H9 (cell line): ENCODE results near the gene TUBD1. TPM values are rescaled to one million over a fixed set of nuclear protein-coding genes. Genes with fewer than 3 reads are reported as not detected.

Source experiments
- DNase-seq: peaks from one replicate; pipeline ENCODE4 v3.0.0-alpha.2; 2017
- H2AFZ ChIP-seq: one replicate; pipeline ENCODE4 v1.6.1; 2013; ENCODE audit warnings: mild to moderate bottlenecking, low read length, control low read depth, moderate library complexity
- H2AK5ac ChIP-seq: 2 replicates; pipeline ENCODE4 v1.6.1; 2013; ENCODE audit warnings: low read length, control low read depth, mixed read lengths; ENCODE audit not compliant: insufficient read length
- H2BK120ac ChIP-seq: one replicate; pipeline ENCODE4 v1.6.1; 2013; ENCODE audit warnings: low read depth, mild to moderate bottlenecking, low read length, control low read depth, inconsistent platforms; ENCODE audit not compliant: poor library complexity, severe bottlenecking
- H2BK12ac ChIP-seq: 2 replicates; pipeline ENCODE4 v1.6.1; 2013; ENCODE audit warnings: low read length, control low read depth, mixed read lengths, low read depth; ENCODE audit not compliant: insufficient read length
- H2BK15ac ChIP-seq: 2 replicates; pipeline ENCODE4 v1.6.1; 2013; ENCODE audit warnings: low read depth, low read length, control low read depth
- H2BK20ac ChIP-seq: one replicate; pipeline ENCODE4 v1.6.1; 2013; ENCODE audit warnings: low read depth, mild to moderate bottlenecking, low read length, control low read depth, inconsistent platforms; ENCODE audit not compliant: poor library complexity, severe bottlenecking
- H2BK5ac ChIP-seq: 2 replicates; pipeline ENCODE4 v1.6.1; 2013; ENCODE audit warnings: low read length, control low read depth, mixed read lengths; ENCODE audit not compliant: insufficient read length
- H3K14ac ChIP-seq: 2 replicates; pipeline ENCODE4 v1.6.1; 2013; ENCODE audit warnings: low read length, control low read depth; ENCODE audit not compliant: insufficient read depth
- H3K18ac ChIP-seq: 2 replicates; pipeline ENCODE4 v1.6.1; 2013; ENCODE audit warnings: low read depth, mild to moderate bottlenecking, mixed read lengths, low read length, control low read depth; ENCODE audit not compliant: insufficient read length
- H3K23ac ChIP-seq: 2 replicates; pipeline ENCODE4 v1.6.1; 2013; ENCODE audit warnings: low read length, control low read depth, mixed read lengths, low read depth; ENCODE audit not compliant: insufficient read length
- H3K23me2 ChIP-seq: 2 replicates; pipeline ENCODE4 v1.6.1; 2013; ENCODE audit warnings: low read depth, mild to moderate bottlenecking, mixed read lengths, low read length, control low read depth; ENCODE audit not compliant: insufficient read length, poor library complexity, severe bottlenecking
- H3K27ac ChIP-seq: 2 replicates; pipeline ENCODE4 v1.5.1; 2013; ENCODE audit warnings: low read length, control low read depth, mixed read lengths, low read depth; ENCODE audit not compliant: insufficient read length
- H3K27me3 ChIP-seq: 2 replicates; pipeline ENCODE4 v1.6.1; 2013; ENCODE audit warnings: low read length, control low read depth, inconsistent platforms; ENCODE audit not compliant: insufficient read depth
- H3K4ac ChIP-seq: 2 replicates; pipeline ENCODE4 v1.6.1; 2013; ENCODE audit warnings: low read depth, mild to moderate bottlenecking, control low read depth, inconsistent platforms, low read length, moderate library complexity
- H3K4me1 ChIP-seq: 2 replicates; pipeline ENCODE4 v1.6.1; 2013; ENCODE audit warnings: low read length, control low read depth, inconsistent platforms; ENCODE audit not compliant: insufficient read depth
- H3K4me2 ChIP-seq: 2 replicates; pipeline ENCODE4 v1.6.1; 2013; ENCODE audit warnings: low read length, control low read depth, mixed read lengths; ENCODE audit not compliant: insufficient read length, insufficient read depth
- H3K56ac ChIP-seq: 2 replicates; pipeline ENCODE4 v1.6.1; 2013; ENCODE audit warnings: low read depth, mild to moderate bottlenecking, mixed read lengths, low read length, control low read depth; ENCODE audit not compliant: insufficient read length
- H3K79me1 ChIP-seq: 2 replicates; pipeline ENCODE4 v1.6.1; 2013; ENCODE audit warnings: low read depth, mild to moderate bottlenecking, moderate library complexity, low read length, control low read depth, inconsistent platforms; ENCODE audit not compliant: insufficient read depth, poor library complexity, severe bottlenecking
- H3K79me2 ChIP-seq: 2 replicates; pipeline ENCODE4 v1.6.1; 2013; ENCODE audit warnings: low read length, control low read depth, inconsistent platforms; ENCODE audit not compliant: insufficient read depth
- H3K9ac ChIP-seq: 2 replicates; pipeline ENCODE4 v1.6.1; 2013; ENCODE audit warnings: low read length, control low read depth, mixed read lengths; ENCODE audit not compliant: insufficient read length; ENCODE audit errors: extremely low read depth
- H3K9me3 ChIP-seq: one replicate; pipeline ENCODE4 v1.6.1; 2013; ENCODE audit warnings: low read depth, low read length, inconsistent platforms; ENCODE audit not compliant: control insufficient read depth
- H3T11ph ChIP-seq: one replicate; pipeline ENCODE4 v1.6.1; 2013; ENCODE audit warnings: mild to moderate bottlenecking, low read length, control low read depth, inconsistent platforms
- H4K20me1 ChIP-seq: one replicate; pipeline ENCODE4 v1.6.1; 2013; ENCODE audit not compliant: control insufficient read depth, insufficient read length, insufficient read depth
- H4K5ac ChIP-seq: 2 replicates; pipeline ENCODE4 v1.6.1; 2013; ENCODE audit warnings: low read depth, mild to moderate bottlenecking, mixed read lengths, low read length, control low read depth; ENCODE audit not compliant: insufficient read length
- H4K8ac ChIP-seq: replicated peaks from 2 replicates; pipeline ENCODE4 v1.6.1; 2013; ENCODE audit warnings: low read length, control low read depth, mixed read lengths, low read depth; ENCODE audit not compliant: insufficient read length
- H4K91ac ChIP-seq: 2 replicates; pipeline ENCODE4 v1.6.1; 2013; ENCODE audit warnings: low read depth, mild to moderate bottlenecking, moderate library complexity, mixed read lengths, low read length, control low read depth; ENCODE audit not compliant: insufficient read length
- H3K27ac Mint-ChIP-seq, 3 experiments: 2 replicates in 2 of 3; 3 replicates in 1 of 3; pipeline ENCODE4 v1.8.0; 2020 to 2021; ENCODE audit warnings: mixed read lengths in 3 of 3, mild to moderate bottlenecking in 1 of 3, moderate library complexity in 1 of 3
- H3K27me3 Mint-ChIP-seq: 2 replicates; pipeline ENCODE4 v1.8.0; 2021; ENCODE audit warnings: low read depth, mild to moderate bottlenecking, moderate library complexity, mixed read lengths
- H3K36me3 Mint-ChIP-seq, 3 experiments: 2 replicates in 2 of 3; 3 replicates in 1 of 3; pipeline ENCODE4 v1.8.0; 2020 to 2021; ENCODE audit warnings: low read depth in 3 of 3, mixed read lengths in 3 of 3; ENCODE audit not compliant: insufficient read depth in 1 of 3
- H3K4me1 Mint-ChIP-seq, 2 experiments: 2 replicates each; pipeline ENCODE4 v1.8.0; 2020; ENCODE audit warnings: mixed read lengths in 2 of 2
- H3K4me3 Mint-ChIP-seq, 2 experiments: 2 replicates in 1 of 2; 3 replicates in 1 of 2; pipeline ENCODE4 v1.8.0; 2020 to 2021; ENCODE audit warnings: mild to moderate bottlenecking in 2 of 2, mixed read lengths in 2 of 2, moderate library complexity in 1 of 2
- H3K9me3 Mint-ChIP-seq, 2 experiments: 2 replicates in 1 of 2; 3 replicates in 1 of 2; pipeline ENCODE4 v1.8.0; 2020; ENCODE audit warnings: mild to moderate bottlenecking in 2 of 2, mixed read lengths in 2 of 2, moderate library complexity in 1 of 2
- CTCF ChIP-seq: fragments of 200-600 bp; sonication (generic); conservative IDR thresholded peaks from 3 replicates; pipeline ENCODE4 v1.8.0; 2021; ENCODE audit warnings: antibody characterized with exemption, mild to moderate bottlenecking
- WGBS: extraction: QIAGEN DNeasy Blood & Tissue Kit; methylation state at CpG from one replicate; pipeline ENCODE4 v1.1.7; 2013; ENCODE audit warnings: missing lambda C conversion rate, low lambda C conversion rate, mixed read lengths; ENCODE audit not compliant: insufficient read length; ENCODE audit errors: extremely low coverage; 5-methylcytosine and 5-hydroxymethylcytosine counted together
- total RNA-seq: library from RNA; stranded (reverse); gene quantifications from 2 replicates; pipeline ENCODE4 v1.2.1, GENCODE V29; 2021

TUBD1 gene
- total RNA-seq, 1 experiment from 2014 or later, result 26.4 TPM

GRCh38 chr17:59815965-59816364, 76.8 kb downstream of the TUBD1 start:
- H4K8ac ChIP-seq, result no peak overlapping the region
- no peak overlapping the region for H3K4ac ChIP-seq
- H3K56ac ChIP-seq, result no peak overlapping the region
- no peak overlapping the region for H3K4me3 Mint-ChIP-seq
- no peaks in the 10 kb centered on the region for H3K27me3 Mint-ChIP-seq
- no peaks in the 10 kb centered on the region for H3K27me3 ChIP-seq
- no peaks in the 10 kb centered on the region for H3K4me1 Mint-ChIP-seq
- H3K4me2 ChIP-seq, result no peak overlapping the region
- H2BK5ac ChIP-seq, result no peak overlapping the region
- no peak overlapping the region for H3K27ac ChIP-seq
- no peak overlapping the region for H2BK20ac ChIP-seq
- H3T11ph ChIP-seq, result no peak overlapping the region
- no peak overlapping the region for H3K23ac ChIP-seq
- H3K79me1 ChIP-seq, result no peaks in the 10 kb centered on the region
- no peak overlapping the region for H4K91ac ChIP-seq
- no peaks in the 10 kb centered on the region for H3K23me2 ChIP-seq
- no peaks in the 10 kb centered on the region for H3K79me2 ChIP-seq
- H3K9me3 Mint-ChIP-seq, result no peaks in the 10 kb centered on the region
- no peak overlapping the region for H3K9ac ChIP-seq
- no peak overlapping the region for H3K27ac Mint-ChIP-seq
- H3K4me1 ChIP-seq, result no peaks in the 10 kb centered on the region
- H2BK15ac ChIP-seq, result no peak overlapping the region
- no peaks in the 10 kb centered on the region for H3K9me3 ChIP-seq
- WGBS, result no CpG with 5 or more reads among the region's 1 CpG
- TF ChIP-seq CTCF, result no peak
- H3K18ac ChIP-seq, result no peak overlapping the region
- H2AFZ ChIP-seq, result no peak overlapping the region
- H2BK12ac ChIP-seq, result no peak overlapping the region
- peaks cover 0 to 19% (median 13%) of the 10 kb centered on the region in 3 experiments; a peak in 5 of 7 replicates for H3K36me3 Mint-ChIP-seq
- no peak overlapping the region for H4K5ac ChIP-seq
- DNase-seq, result no peak
- H4K20me1 ChIP-seq, result no peaks in the 10 kb centered on the region
- H3K14ac ChIP-seq, result no peak overlapping the region
- H2AK5ac ChIP-seq, result no peak overlapping the region
- no peak overlapping the region for H2BK120ac ChIP-seq
